Measurements from ENCODE around the gene APPL2.

The APPL2 gene

GRCh38 chr12:105158876-105159275 lies 77.1 kb downstream of the APPL2 start:
- TF ChIP-seq GLIS3 (CRISPR knock-in tag; IDR thresholded peaks at IDR 0.05) (no peak), RARB (CRISPR knock-in tag; IDR thresholded peaks at IDR 0.05) (no peak), PPARA (CRISPR knock-in tag; IDR thresholded peaks at IDR 0.05; ENCODE audit: borderline replicate concordance) (no peak), SNAI2 (CRISPR knock-in tag; IDR thresholded peaks at IDR 0.05) (no peak), ARNTL (CRISPR knock-in tag; IDR thresholded peaks at IDR 0.05; ENCODE audit: borderline replicate concordance, low read depth) (no peak)
- ATAC-seq: no peak

GRCh38 chr12:105157606-105158005 lies 78.4 kb downstream of the APPL2 start:
- ATAC-seq: no peak
- TF ChIP-seq TOX (CRISPR knock-in tag; IDR thresholded peaks at IDR 0.05; ENCODE audit: borderline replicate concordance) (no peak), ESRRG (CRISPR knock-in tag; IDR thresholded peaks at IDR 0.05) (no peak), ZC3H10 (CRISPR knock-in tag; IDR thresholded peaks at IDR 0.05) (no peak), SNAI2 (CRISPR knock-in tag; IDR thresholded peaks at IDR 0.05) (no peak), OSR1 (CRISPR knock-in tag; IDR thresholded peaks at IDR 0.05) (no peak), ZFP30 (CRISPR knock-in tag; IDR thresholded peaks at IDR 0.05) (no peak), BACH2 (CRISPR knock-in tag; IDR thresholded peaks at IDR 0.05; ENCODE audit: borderline replicate concordance) (no peak), TSHZ2 (CRISPR knock-in tag; IDR thresholded peaks at IDR 0.05) (no peak), TCF4 (CRISPR knock-in tag; IDR thresholded peaks at IDR 0.05; ENCODE audit: borderline replicate concordance) (no peak), ZFP3 (CRISPR knock-in tag; IDR thresholded peaks at IDR 0.05) (no peak), CSRNP3 (CRISPR knock-in tag; IDR thresholded peaks at IDR 0.05) (no peak), ZNF70 (CRISPR knock-in tag; IDR thresholded peaks at IDR 0.05) (no peak), ZNF8 (CRISPR knock-in tag; IDR thresholded peaks at IDR 0.05) (no peak), PPARA (CRISPR knock-in tag; IDR thresholded peaks at IDR 0.05; ENCODE audit: borderline replicate concordance) (no peak), RARB (CRISPR knock-in tag; IDR thresholded peaks at IDR 0.05) (no peak), ZNF565 (CRISPR knock-in tag; conservative IDR thresholded peaks at IDR 0.05; ENCODE audit: low read depth) (no peak), CSDC2 (CRISPR knock-in tag; IDR thresholded peaks at IDR 0.05) (no peak), ISL1 (CRISPR knock-in tag; IDR thresholded peaks at IDR 0.05) (no peak)
- TF ChIP-seq, protein P1, sequence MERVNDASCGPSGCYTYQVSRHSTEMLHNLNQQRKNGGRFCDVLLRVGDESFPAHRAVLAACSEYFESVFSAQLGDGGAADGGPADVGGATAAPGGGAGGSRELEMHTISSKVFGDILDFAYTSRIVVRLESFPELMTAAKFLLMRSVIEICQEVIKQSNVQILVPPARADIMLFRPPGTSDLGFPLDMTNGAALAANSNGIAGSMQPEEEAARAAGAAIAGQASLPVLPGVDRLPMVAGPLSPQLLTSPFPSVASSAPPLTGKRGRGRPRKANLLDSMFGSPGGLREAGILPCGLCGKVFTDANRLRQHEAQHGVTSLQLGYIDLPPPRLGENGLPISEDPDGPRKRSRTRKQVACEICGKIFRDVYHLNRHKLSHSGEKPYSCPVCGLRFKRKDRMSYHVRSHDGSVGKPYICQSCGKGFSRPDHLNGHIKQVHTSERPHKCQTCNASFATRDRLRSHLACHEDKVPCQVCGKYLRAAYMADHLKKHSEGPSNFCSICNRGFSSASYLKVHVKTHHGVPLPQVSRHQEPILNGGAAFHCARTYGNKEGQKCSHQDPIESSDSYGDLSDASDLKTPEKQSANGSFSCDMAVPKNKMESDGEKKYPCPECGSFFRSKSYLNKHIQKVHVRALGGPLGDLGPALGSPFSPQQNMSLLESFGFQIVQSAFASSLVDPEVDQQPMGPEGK (CRISPR knock-in tag; IDR thresholded peaks at IDR 0.05; ENCODE audit: borderline replicate concordance): no peak

DNA sequence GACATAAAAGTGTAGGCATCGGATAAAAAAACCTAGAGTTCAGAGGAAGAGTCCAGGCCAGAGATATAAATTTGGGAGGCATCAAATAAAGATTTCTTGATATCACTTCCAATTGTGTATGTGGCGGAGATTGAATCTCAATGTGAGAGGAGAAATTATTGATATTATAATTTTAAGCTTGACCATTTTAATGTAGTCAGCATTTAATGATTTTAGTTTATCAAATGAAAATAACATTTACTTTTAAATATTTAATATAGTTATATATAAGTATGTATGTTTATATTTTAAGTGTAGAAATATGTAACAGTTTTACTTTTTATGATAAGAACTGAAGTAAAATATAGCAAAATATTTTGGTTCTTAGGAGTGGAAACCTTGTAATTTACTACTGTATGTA lies 79.7 kb downstream of the APPL2 start:
- no peak for TF ChIP-seq TCF4 (CRISPR knock-in tag; IDR thresholded peaks at IDR 0.05; ENCODE audit: borderline replicate concordance)
- no peak for ATAC-seq

GRCh38 chr12:105142259-105142658 lies 93.7 kb downstream of the APPL2 start:
- ATAC-seq: no peak
- TF ChIP-seq ZFP30 (CRISPR knock-in tag; IDR thresholded peaks at IDR 0.05) (no peak), ZNF70 (CRISPR knock-in tag; IDR thresholded peaks at IDR 0.05) (no peak), OSR1 (CRISPR knock-in tag; IDR thresholded peaks at IDR 0.05) (no peak), POU6F1 (CRISPR knock-in tag; IDR thresholded peaks at IDR 0.05; ENCODE audit: borderline replicate concordance, low read depth) (no peak), ESRRG (CRISPR knock-in tag; IDR thresholded peaks at IDR 0.05) (no peak), CSRNP3 (CRISPR knock-in tag; IDR thresholded peaks at IDR 0.05) (no peak), CSDC2 (CRISPR knock-in tag; IDR thresholded peaks at IDR 0.05) (no peak), ZFP3 (CRISPR knock-in tag; IDR thresholded peaks at IDR 0.05) (no peak), RARB (CRISPR knock-in tag; IDR thresholded peaks at IDR 0.05) (no peak), TOX (CRISPR knock-in tag; IDR thresholded peaks at IDR 0.05; ENCODE audit: borderline replicate concordance) (no peak), BACH2 (CRISPR knock-in tag; IDR thresholded peaks at IDR 0.05; ENCODE audit: borderline replicate concordance) (no peak)
- TF ChIP-seq, protein P2, sequence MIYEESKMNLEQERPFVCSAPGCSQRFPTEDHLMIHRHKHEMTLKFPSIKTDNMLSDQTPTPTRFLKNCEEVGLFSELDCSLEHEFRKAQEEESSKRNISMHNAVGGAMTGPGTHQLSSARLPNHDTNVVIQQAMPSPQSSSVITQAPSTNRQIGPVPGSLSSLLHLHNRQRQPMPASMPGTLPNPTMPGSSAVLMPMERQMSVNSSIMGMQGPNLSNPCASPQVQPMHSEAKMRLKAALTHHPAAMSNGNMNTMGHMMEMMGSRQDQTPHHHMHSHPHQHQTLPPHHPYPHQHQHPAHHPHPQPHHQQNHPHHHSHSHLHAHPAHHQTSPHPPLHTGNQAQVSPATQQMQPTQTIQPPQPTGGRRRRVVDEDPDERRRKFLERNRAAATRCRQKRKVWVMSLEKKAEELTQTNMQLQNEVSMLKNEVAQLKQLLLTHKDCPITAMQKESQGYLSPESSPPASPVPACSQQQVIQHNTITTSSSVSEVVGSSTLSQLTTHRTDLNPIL (CRISPR knock-in tag; IDR thresholded peaks at IDR 0.05; ENCODE audit: low read depth): no peak
- TF ChIP-seq, protein P1 (CRISPR knock-in tag; IDR thresholded peaks at IDR 0.05; ENCODE audit: borderline replicate concordance): no peak
